Measurements from ENCODE around the gene MYH3.

Gene MYH3

DNA sequence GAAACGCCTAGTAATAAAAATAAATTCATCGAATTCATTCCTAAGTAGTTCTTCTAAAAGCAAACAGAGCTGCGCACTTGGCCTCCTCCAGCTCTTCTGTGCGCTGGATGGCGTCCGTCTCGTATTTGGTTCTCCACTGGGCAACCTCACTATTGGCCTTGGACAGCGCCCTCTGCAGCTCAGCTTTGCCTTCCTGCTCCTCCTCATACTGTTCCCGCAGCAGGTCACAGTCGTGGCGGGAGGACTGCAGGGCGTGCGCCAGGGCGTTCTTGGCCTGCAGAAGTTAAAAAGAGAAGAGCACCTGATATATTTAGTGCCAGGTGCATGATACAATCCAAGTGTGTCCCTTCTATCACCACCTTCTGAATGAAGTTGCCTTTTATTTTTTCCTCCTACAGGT is 21.8 kb downstream of the MYH3 start:
- Histone ChIP-seq H2BK5ac (ENCODE audit: low read depth, low read length, poor library complexity, severe bottlenecking) (no peak overlapping the region), H3K18ac (ENCODE audit: low read depth in 1 of 2, low read length in 2 of 2) (no peak overlapping the region), H3K4ac (ENCODE audit: low read depth in 1 of 2, low read length in 2 of 2) (no peak overlapping the region), H2BK120ac (ENCODE audit: low read depth, low read length) (no peak overlapping the region), H3K27me3 (ENCODE audit: control insufficient read depth in 1 of 2, insufficient read depth in 1 of 2, low read length in 2 of 2) (no peaks in the 10 kb centered on the region), H4K91ac (ENCODE audit: low read length) (no peak overlapping the region), H3K9me3 (ENCODE audit: control insufficient read depth, low read length) (no peaks in the 10 kb centered on the region), H3K79me1 (replicated peaks; ENCODE audit: low read length, poor library complexity, severe bottlenecking) (no peaks in the 10 kb centered on the region), H2AFZ (ENCODE audit: low read depth, low read length) (no peak overlapping the region), H3K4me3 (ENCODE audit: insufficient read depth in 1 of 2, low read depth in 1 of 2, low read length in 2 of 2) (no peak overlapping the region), H4K8ac (ENCODE audit: low read length) (no peak overlapping the region), H3K14ac (ENCODE audit: low read length in 2 of 2) (no peak overlapping the region), H3K4me2 (ENCODE audit: low read length, poor library complexity, severe bottlenecking) (no peak overlapping the region), H3K27ac (ENCODE audit: low read length, poor library complexity, severe bottlenecking) (no peak overlapping the region), H2AK5ac (ENCODE audit: low read length, severe bottlenecking) (no peak overlapping the region), H3K36me3 (ENCODE audit: control insufficient read depth in 1 of 2, insufficient read depth in 2 of 2, low read depth in 1 of 2, low read length in 2 of 2) (peaks cover 0 to 19% of the 10 kb centered on the region in 2 experiments), H3K9ac (ENCODE audit: low read length) (no peak overlapping the region), H2BK15ac (ENCODE audit: low read depth, poor library complexity, severe bottlenecking) (no peak overlapping the region), H2BK12ac (ENCODE audit: low read length in 2 of 2) (no peak overlapping the region), H3K4me1 (ENCODE audit: control insufficient read depth, insufficient read depth, low read depth, low read length) (no peaks in the 10 kb centered on the region), H3K23ac (ENCODE audit: low read length in 2 of 2) (no peak overlapping the region)
- no peak for DNase-seq
- WGBS: 84% methylated on average over 8 of the region's 14 CpGs

GRCh38 chr17:10633738-10634379 is 23.2 kb downstream of the MYH3 start:
- Histone ChIP-seq H2BK12ac (ENCODE audit: low read length in 2 of 2) (no peak overlapping the region), H3K4me3 (ENCODE audit: insufficient read depth in 1 of 2, low read depth in 1 of 2, low read length in 2 of 2) (no peak overlapping the region)

DNA sequence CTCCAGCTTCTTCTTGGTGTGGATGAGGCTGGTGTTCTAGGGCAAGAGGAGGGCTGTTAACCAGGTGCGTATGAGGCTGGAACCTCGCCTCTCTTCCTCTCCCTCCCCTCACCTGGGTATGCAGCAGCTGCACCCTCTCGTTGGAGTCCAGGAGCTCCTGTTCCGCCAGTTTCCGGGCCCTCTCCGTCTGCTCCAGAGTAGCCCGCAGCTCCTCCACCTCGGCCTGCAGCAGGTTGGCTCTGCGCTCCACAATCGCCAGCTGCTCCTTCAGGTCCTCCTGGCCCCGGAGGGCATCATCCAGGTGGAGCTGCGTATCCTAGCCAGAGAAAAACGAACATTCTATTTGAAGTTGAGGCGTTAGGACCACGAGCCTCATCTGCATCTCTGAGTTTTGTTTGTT is 25.4 kb downstream of the MYH3 start:
- Histone ChIP-seq H3K27me3 (ENCODE audit: control insufficient read depth in 1 of 2, insufficient read depth in 1 of 2, low read length in 2 of 2) (no peaks in the 10 kb centered on the region), H3K14ac (ENCODE audit: low read length in 2 of 2) (no peak overlapping the region), H2BK120ac (ENCODE audit: low read depth, low read length) (no peak overlapping the region), H3K4me1 (ENCODE audit: control insufficient read depth, insufficient read depth, low read depth, low read length) (no peaks in the 10 kb centered on the region), H4K8ac (ENCODE audit: low read length) (no peak overlapping the region), H3K18ac (ENCODE audit: low read depth in 1 of 2, low read length in 2 of 2) (no peak overlapping the region), H2AFZ (ENCODE audit: low read depth, low read length) (no peak overlapping the region), H3K4me3 (ENCODE audit: insufficient read depth in 1 of 2, low read depth in 1 of 2, low read length in 2 of 2) (no peak overlapping the region), H3K4me2 (ENCODE audit: low read length, poor library complexity, severe bottlenecking) (no peak overlapping the region), H3K9ac (ENCODE audit: low read length) (no peak overlapping the region), H3K23ac (ENCODE audit: low read length in 2 of 2) (no peak overlapping the region), H3K27ac (ENCODE audit: low read length, poor library complexity, severe bottlenecking) (no peak overlapping the region), H2BK12ac (ENCODE audit: low read length in 2 of 2) (no peak overlapping the region), H4K91ac (ENCODE audit: low read length) (no peak overlapping the region), H2BK5ac (ENCODE audit: low read depth, low read length, poor library complexity, severe bottlenecking) (no peak overlapping the region), H2BK15ac (ENCODE audit: low read depth, poor library complexity, severe bottlenecking) (no peak overlapping the region), H3K4ac (ENCODE audit: low read depth in 1 of 2, low read length in 2 of 2) (no peak overlapping the region), H3K36me3 (ENCODE audit: control insufficient read depth in 1 of 2, insufficient read depth in 2 of 2, low read depth in 1 of 2, low read length in 2 of 2) (peaks cover 0 to 11% of the 10 kb centered on the region in 2 experiments), H2AK5ac (ENCODE audit: low read length, severe bottlenecking) (no peak overlapping the region), H3K9me3 (ENCODE audit: control insufficient read depth, low read length) (no peaks in the 10 kb centered on the region), H3K79me1 (replicated peaks; ENCODE audit: low read length, poor library complexity, severe bottlenecking) (no peaks in the 10 kb centered on the region)
- DNase-seq: no peak
- 87% methylated on average over 14 of the region's 15 CpGs for WGBS

More at GRCh38 chr17:10633738-10634379, 23.2 kb downstream of the MYH3 start:
- Histone ChIP-seq H3K36me3 (ENCODE audit: control insufficient read depth in 1 of 2, insufficient read depth in 2 of 2, low read depth in 1 of 2, low read length in 2 of 2) (peaks cover 0 to 17% of the 10 kb centered on the region in 2 experiments), H3K23ac (ENCODE audit: low read length in 2 of 2) (no peak overlapping the region), H3K18ac (ENCODE audit: low read depth in 1 of 2, low read length in 2 of 2) (no peak overlapping the region), H3K79me1 (replicated peaks; ENCODE audit: low read length, poor library complexity, severe bottlenecking) (no peaks in the 10 kb centered on the region), H2BK5ac (ENCODE audit: low read depth, low read length, poor library complexity, severe bottlenecking) (no peak overlapping the region), H3K4ac (ENCODE audit: low read depth in 1 of 2, low read length in 2 of 2) (no peak overlapping the region), H2AFZ (ENCODE audit: low read depth, low read length) (no peak overlapping the region), H3K27ac (ENCODE audit: low read length, poor library complexity, severe bottlenecking) (no peak overlapping the region), H2BK120ac (ENCODE audit: low read depth, low read length) (no peak overlapping the region), H3K4me1 (ENCODE audit: control insufficient read depth, insufficient read depth, low read depth, low read length) (no peaks in the 10 kb centered on the region), H3K9ac (ENCODE audit: low read length) (no peak overlapping the region), H4K91ac (ENCODE audit: low read length) (no peak overlapping the region), H2BK15ac (ENCODE audit: low read depth, poor library complexity, severe bottlenecking) (no peak overlapping the region), H2AK5ac (ENCODE audit: low read length, severe bottlenecking) (no peak overlapping the region), H3K14ac (ENCODE audit: low read length in 2 of 2) (no peak overlapping the region), H3K27me3 (ENCODE audit: control insufficient read depth in 1 of 2, insufficient read depth in 1 of 2, low read length in 2 of 2) (no peaks in the 10 kb centered on the region), H4K8ac (ENCODE audit: low read length) (no peak overlapping the region), H3K9me3 (ENCODE audit: control insufficient read depth, low read length) (no peaks in the 10 kb centered on the region), H3K4me2 (ENCODE audit: low read length, poor library complexity, severe bottlenecking) (no peak overlapping the region)
- DNase-seq: no peak
- WGBS: 93% methylated on average over 14 of the region's 15 CpGs

GRCh38 chr17:10631048-10631700 is 25.9 kb downstream of the MYH3 start:
- no peak overlapping the region for H2BK5ac ChIP-seq (ENCODE audit: low read depth, low read length, poor library complexity, severe bottlenecking)
- no peak overlapping the region for H2BK12ac ChIP-seq (ENCODE audit: low read length in 2 of 2)
- H3K27me3 ChIP-seq (ENCODE audit: control insufficient read depth in 1 of 2, insufficient read depth in 1 of 2, low read length in 2 of 2): peaks cover 0 to 1% of the 10 kb centered on the region in 2 experiments
- no peaks in the 10 kb centered on the region for H3K4me1 ChIP-seq (ENCODE audit: control insufficient read depth, insufficient read depth, low read depth, low read length)
- no peak overlapping the region for H4K8ac ChIP-seq (ENCODE audit: low read length)
- H2BK15ac ChIP-seq (ENCODE audit: low read depth, poor library complexity, severe bottlenecking): no peak overlapping the region
- H3K9me3 ChIP-seq (ENCODE audit: control insufficient read depth, low read length): no peaks in the 10 kb centered on the region
- peak; percentile 37 for DNase-seq
- WGBS: 71% methylated on average over 12 of the region's 18 CpGs
- H3K36me3 ChIP-seq (ENCODE audit: control insufficient read depth in 1 of 2, insufficient read depth in 2 of 2, low read depth in 1 of 2, low read length in 2 of 2): peaks cover 0 to 11% of the 10 kb centered on the region in 2 experiments
- peak overlapping the region; percentile 49 for H2AFZ ChIP-seq (ENCODE audit: low read depth, low read length)
- H3K18ac ChIP-seq (ENCODE audit: low read depth in 1 of 2, low read length in 2 of 2): no peak overlapping the region
- H3K4me3 ChIP-seq (ENCODE audit: insufficient read depth in 1 of 2, low read depth in 1 of 2, low read length in 2 of 2): no peak overlapping the region
- no peak overlapping the region for H3K14ac ChIP-seq (ENCODE audit: low read length in 2 of 2)
- H3K79me1 ChIP-seq (replicated peaks; ENCODE audit: low read length, poor library complexity, severe bottlenecking): no peaks in the 10 kb centered on the region
- no peak overlapping the region for H3K4ac ChIP-seq (ENCODE audit: low read depth in 1 of 2, low read length in 2 of 2)
- no peak overlapping the region for H2BK120ac ChIP-seq (ENCODE audit: low read depth, low read length)
- H3K23ac ChIP-seq (ENCODE audit: low read length in 2 of 2): no peak overlapping the region
- no peak overlapping the region for H3K9ac ChIP-seq (ENCODE audit: low read length)
- H2AK5ac ChIP-seq (ENCODE audit: low read length, severe bottlenecking): no peak overlapping the region
- no peak overlapping the region for H3K27ac ChIP-seq (ENCODE audit: low read length, poor library complexity, severe bottlenecking)
- H3K4me2 ChIP-seq (ENCODE audit: low read length, poor library complexity, severe bottlenecking): peak overlapping the region; percentile 19
- no peak overlapping the region for H4K91ac ChIP-seq (ENCODE audit: low read length)

All from mesenchymal stem cell (in vitro differentiated cells and primary cell).